ENCODE data around the gene TRMT10C. TPM values are rescaled to one million over a fixed set of nuclear protein-coding genes. Genes with fewer than 3 reads are reported as not detected.

Gene TRMT10C
- polyA plus RNA-seq, 1 of the 3 experiments (the other 2 are of a cell fraction), result 13.7 TPM

- TF ChIP-seq ZBTB33 (IDR thresholded peaks at IDR 0.05; ENCODE audit: borderline replicate concordance, low read depth) (no peak), RFX5 (IDR thresholded peaks at IDR 0.05; ENCODE audit: low read length) (no peak)
Observed at GRCh38 chr3:101544161-101544850, 17.4 kb upstream of the TRMT10C start (continued).

GRCh38 chr3:101548527-101549105 lies 13.1 kb upstream of the TRMT10C start:
- no peaks in the 10 kb centered on the region for H3K9me2 ChIP-seq
- no peak overlapping the region for H3K4me2 ChIP-seq
- CTCF ChIA-PET, result no interaction called here
- H3K9ac ChIP-seq, result no peak overlapping the region
- no peak overlapping the region for H3K27ac ChIP-seq (ENCODE audit: low read depth in 2 of 2, low read length in 1 of 2)
- no peaks in the 10 kb centered on the region for H3F3A ChIP-seq (replicated peaks; ENCODE audit: insufficient read depth)
- H3K9me3 ChIP-seq, result no peaks in the 10 kb centered on the region
- H4K20me1 ChIP-seq (ENCODE audit: insufficient read depth), result no peaks in the 10 kb centered on the region
- TF ChIP-seq FOSL2 (IDR thresholded peaks at IDR 0.05; ENCODE audit: borderline replicate concordance, low read depth) (no peak), MXI1 (IDR thresholded peaks at IDR 0.05; ENCODE audit: low read depth, low read length) (no peak), MEF2A (IDR thresholded peaks at IDR 0.05; ENCODE audit: borderline replicate concordance, low read depth) (no peak), RCOR1 (IDR thresholded peaks at IDR 0.05; ENCODE audit: low read length) (no peak), FOXJ3 (CRISPR knock-in tag; IDR thresholded peaks at IDR 0.05) (no peak), REST (IDR thresholded peaks at IDR 0.05; ENCODE audit: low read depth, low read length) (no peak), EP300 (IDR thresholded peaks at IDR 0.05; ENCODE audit: borderline replicate concordance in 1 of 2, low read depth in 1 of 2, low read length in 1 of 2) (no peak), MAX (IDR thresholded peaks at IDR 0.05; ENCODE audit: low read depth) (no peak), TCF12 (IDR thresholded peaks at IDR 0.05) (no peak), POLR2AphosphoS5 (IDR thresholded peaks at IDR 0.05; ENCODE audit: low read depth, low read length) (no peak)
- POLR2A ChIA-PET, result no interaction called here
- no peaks in the 10 kb centered on the region for H3K79me2 ChIP-seq (ENCODE audit: insufficient read depth)
- H3K36me3 ChIP-seq (replicated peaks in 1 of 2; ENCODE audit: control insufficient read depth in 1 of 2, insufficient read depth in 2 of 2, low read length in 1 of 2), result no peaks in the 10 kb centered on the region
- no peak for DNase-seq
- no peak overlapping the region for H3K4me3 ChIP-seq (ENCODE audit: low read depth in 2 of 2, low read length in 1 of 2)
- 24% methylated on average over 2 of the region's 2 CpGs for WGBS (ENCODE audit: low lambda C conversion rate)
- H3K4me1 ChIP-seq (ENCODE audit: control insufficient read depth in 1 of 2, insufficient read depth in 2 of 2, low read depth in 1 of 2, low read length in 1 of 2), result no peaks in the 10 kb centered on the region
- no peak overlapping the region for H2AFZ ChIP-seq (ENCODE audit: low read depth)
- no peaks in the 10 kb centered on the region for H3K27me3 ChIP-seq (ENCODE audit: insufficient read depth)
